Lower leg skin (tissue), 3 donors: ENCODE data around the gene RBM48.

Experiments
- CTCF ChIP-seq, 3 donors: fragments of 450-650 bp; IDR thresholded peaks; one replicate each; pipeline ENCODE4 v1.5.1; 2016; ENCODE audit warnings: antibody characterized with exemption in 3 of 3, mild to moderate bottlenecking in 3 of 3, moderate library complexity in 2 of 3
- POLR2A ChIP-seq, 2 donors: fragments of 450-650 bp; IDR thresholded peaks; one replicate each; pipeline ENCODE4 v1.6.1; 2016 to 2017; ENCODE audit warnings: antibody characterized with exemption in 2 of 2, mild to moderate bottlenecking in 1 of 2, moderate library complexity in 1 of 2

DNA sequence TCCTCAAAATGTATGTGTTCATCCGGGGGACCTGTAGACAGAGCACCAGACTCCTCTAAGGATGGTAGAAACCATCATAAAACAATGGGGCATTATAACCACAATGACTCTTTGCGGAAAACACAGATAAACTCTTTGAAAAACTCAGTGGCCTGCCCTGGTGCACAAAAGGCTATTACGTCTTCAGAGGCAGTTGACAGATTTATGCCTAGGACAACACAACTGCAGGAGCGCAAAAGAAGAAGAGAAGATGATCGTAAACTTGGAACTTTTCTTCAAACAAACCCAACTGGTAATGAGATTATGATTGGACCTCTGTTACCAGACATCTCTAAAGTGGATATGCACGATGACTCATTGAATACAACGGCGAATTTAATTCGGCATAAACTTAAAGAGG is 6.0 kb downstream of the RBM48 start:
- TF ChIP-seq CTCF (IDR thresholded peaks at IDR 0.05), result no peak
- no peak for TF ChIP-seq POLR2A (IDR thresholded peaks at IDR 0.05)
